ENCODE data around the gene R3HCC1L. TPM values are rescaled to one million over a fixed set of nuclear protein-coding genes. Genes with fewer than 3 reads are reported as not detected.

Gene R3HCC1L
- total RNA-seq, 1 experiment from 2014 or later: 16.2 TPM

DNA sequence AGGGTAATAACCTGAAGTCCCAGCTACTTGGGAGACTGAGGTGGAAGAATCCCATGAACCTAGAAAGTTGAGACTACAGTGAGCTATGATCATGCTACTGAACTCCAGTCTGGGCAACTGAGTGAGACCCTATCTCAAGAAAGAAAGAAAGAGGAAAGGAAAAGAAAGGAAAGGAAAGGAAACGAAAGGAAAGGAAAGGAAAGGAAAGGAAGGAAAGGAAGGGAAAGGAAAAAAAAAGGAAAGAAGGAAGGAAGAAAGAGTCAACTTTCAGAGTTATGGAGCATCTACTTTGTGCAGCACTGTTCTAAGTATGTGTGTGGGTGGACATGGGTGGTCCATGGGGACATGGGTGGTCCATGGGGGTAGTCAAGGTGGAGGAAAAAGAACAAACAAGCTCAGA is 24.1 kb upstream of the R3HCC1L start:
- intact Hi-C loops (cut with micrococcal nuclease; ENCODE audit: unreplicated experiment): no loop called here
- Histone ChIP-seq H3K27ac (ENCODE audit: low read depth, low read length, poor library complexity, severe bottlenecking) (no peak overlapping the region), H3K4me3 (ENCODE audit: low read depth, low read length, poor library complexity, severe bottlenecking) (no peak overlapping the region), H3K9me3 (ENCODE audit: low read depth, low read length, poor library complexity, severe bottlenecking) (no peaks in the 10 kb centered on the region), H3K4me1 (ENCODE audit: insufficient read depth, low read length, poor library complexity, severe bottlenecking) (no peaks in the 10 kb centered on the region), H3K27me3 (replicated peaks; ENCODE audit: insufficient read depth, low read depth, low read length, poor library complexity) (peaks cover 87% of the 10 kb centered on the region), H3K36me3 (ENCODE audit: insufficient read depth, low read length, poor library complexity, severe bottlenecking) (no peaks in the 10 kb centered on the region)
- TF ChIP-seq EZH2 (IDR thresholded peaks at IDR 0.05; ENCODE audit: borderline replicate concordance, low read depth, low read length, poor library complexity, severe bottlenecking): no peak
- TF ChIP-seq, protein P1, sequence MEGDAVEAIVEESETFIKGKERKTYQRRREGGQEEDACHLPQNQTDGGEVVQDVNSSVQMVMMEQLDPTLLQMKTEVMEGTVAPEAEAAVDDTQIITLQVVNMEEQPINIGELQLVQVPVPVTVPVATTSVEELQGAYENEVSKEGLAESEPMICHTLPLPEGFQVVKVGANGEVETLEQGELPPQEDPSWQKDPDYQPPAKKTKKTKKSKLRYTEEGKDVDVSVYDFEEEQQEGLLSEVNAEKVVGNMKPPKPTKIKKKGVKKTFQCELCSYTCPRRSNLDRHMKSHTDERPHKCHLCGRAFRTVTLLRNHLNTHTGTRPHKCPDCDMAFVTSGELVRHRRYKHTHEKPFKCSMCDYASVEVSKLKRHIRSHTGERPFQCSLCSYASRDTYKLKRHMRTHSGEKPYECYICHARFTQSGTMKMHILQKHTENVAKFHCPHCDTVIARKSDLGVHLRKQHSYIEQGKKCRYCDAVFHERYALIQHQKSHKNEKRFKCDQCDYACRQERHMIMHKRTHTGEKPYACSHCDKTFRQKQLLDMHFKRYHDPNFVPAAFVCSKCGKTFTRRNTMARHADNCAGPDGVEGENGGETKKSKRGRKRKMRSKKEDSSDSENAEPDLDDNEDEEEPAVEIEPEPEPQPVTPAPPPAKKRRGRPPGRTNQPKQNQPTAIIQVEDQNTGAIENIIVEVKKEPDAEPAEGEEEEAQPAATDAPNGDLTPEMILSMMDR (conservative IDR thresholded peaks at IDR 0.05; ENCODE audit: low read depth, low read length): no peak
- DNase-seq (ENCODE audit: low spot score): no peak
- CTCF ChIA-PET: no interaction called here
- BruUV-seq (replicated peaks): no TSS peak
- POLR2A ChIA-PET (ENCODE audit: low non-redundant PET): no interaction called here

DNA sequence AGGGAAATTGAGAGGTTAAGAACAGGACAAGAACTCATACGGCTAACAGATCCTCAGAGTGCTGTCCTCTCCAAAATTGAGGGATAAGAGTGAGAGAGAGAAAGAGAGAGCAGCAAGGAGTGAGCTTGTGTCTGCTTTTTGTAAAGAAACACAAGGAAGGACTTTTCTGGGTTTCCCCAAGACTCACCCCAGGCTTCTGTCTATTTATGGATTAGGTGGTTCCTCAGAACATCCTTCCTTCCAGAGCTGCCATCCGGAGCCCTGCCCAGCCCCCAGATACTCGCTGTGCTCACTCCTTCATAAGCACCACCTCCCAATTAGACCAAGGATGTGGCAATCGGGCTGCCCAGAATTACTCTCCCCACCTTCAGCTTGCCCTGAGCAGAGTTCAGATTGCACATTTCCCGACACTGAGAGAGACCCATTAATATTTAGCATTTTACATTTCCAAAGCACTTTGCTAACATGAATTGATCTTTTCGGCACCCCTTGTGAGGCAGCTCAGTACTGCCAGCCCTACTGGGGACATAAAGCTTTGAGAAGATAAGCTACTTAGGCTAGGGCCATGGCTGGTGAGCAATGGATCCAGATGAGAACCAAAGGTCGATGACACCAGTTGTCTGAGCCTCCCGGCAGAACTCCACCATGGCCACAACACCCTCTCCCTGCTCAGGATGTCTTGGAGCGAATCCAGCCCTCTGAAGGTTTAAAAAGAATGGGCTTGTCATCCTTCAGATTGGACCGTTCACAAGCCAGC is 19.2 kb upstream of the R3HCC1L start:
- Histone ChIP-seq H3K4me3 (ENCODE audit: low read depth, low read length, poor library complexity, severe bottlenecking) (no peak overlapping the region), H3K27ac (ENCODE audit: low read depth, low read length, poor library complexity, severe bottlenecking) (no peak overlapping the region), H3K36me3 (ENCODE audit: insufficient read depth, low read length, poor library complexity, severe bottlenecking) (no peaks in the 10 kb centered on the region), H3K4me1 (ENCODE audit: insufficient read depth, low read length, poor library complexity, severe bottlenecking) (no peaks in the 10 kb centered on the region), H3K9me3 (ENCODE audit: low read depth, low read length, poor library complexity, severe bottlenecking) (no peaks in the 10 kb centered on the region), H3K27me3 (replicated peaks; ENCODE audit: insufficient read depth, low read depth, low read length, poor library complexity) (peaks cover 73% of the 10 kb centered on the region)
- BruUV-seq (replicated peaks): no TSS peak
- TF ChIP-seq EZH2 (IDR thresholded peaks at IDR 0.05; ENCODE audit: borderline replicate concordance, low read depth, low read length, poor library complexity, severe bottlenecking): no peak
- TF ChIP-seq, protein P1 (conservative IDR thresholded peaks at IDR 0.05; ENCODE audit: low read depth, low read length): no peak
- ChIA-PET POLR2A (ENCODE audit: low non-redundant PET) (no interaction called here), CTCF (interaction anchor here (0.6 kb wide), 1 partner anchor 124 kb away, joined by 3 read pairs; no protein-coding TSS in a partner anchor)
- intact Hi-C loops (cut with micrococcal nuclease; ENCODE audit: unreplicated experiment): no loop called here
- no peak for DNase-seq (ENCODE audit: low spot score)

DNA sequence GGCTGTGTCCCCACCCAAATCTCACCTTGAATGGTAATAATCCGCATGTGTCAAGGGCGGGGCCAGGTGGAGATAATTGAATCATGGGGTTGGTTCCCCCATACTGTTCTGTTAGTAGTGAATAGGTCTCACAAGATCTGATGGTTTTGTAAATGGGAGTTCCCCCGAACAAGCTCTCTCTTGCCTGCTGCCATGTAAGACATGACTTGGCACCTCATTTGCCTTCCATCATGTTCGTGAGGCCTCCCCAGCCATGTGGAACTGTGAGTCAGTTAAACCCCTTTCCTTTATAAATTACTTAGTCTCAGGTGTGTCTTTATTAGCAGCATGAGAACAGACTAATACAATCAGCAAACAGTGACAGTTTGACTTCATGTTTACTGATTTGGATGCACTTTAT is 14.6 kb upstream of the R3HCC1L start:
- H3K27ac ChIP-seq (ENCODE audit: low read depth, low read length, poor library complexity, severe bottlenecking): no peak overlapping the region
- BruUV-seq (replicated peaks): no TSS peak
- no peaks in the 10 kb centered on the region for H3K4me1 ChIP-seq (ENCODE audit: insufficient read depth, low read length, poor library complexity, severe bottlenecking)
- ChIA-PET POLR2A (ENCODE audit: low non-redundant PET) (no interaction called here), CTCF (no interaction called here)
- H3K4me3 ChIP-seq (ENCODE audit: low read depth, low read length, poor library complexity, severe bottlenecking): no peak overlapping the region
- H3K36me3 ChIP-seq (ENCODE audit: insufficient read depth, low read length, poor library complexity, severe bottlenecking): no peaks in the 10 kb centered on the region
- DNase-seq (ENCODE audit: low spot score): no peak
- peaks cover 5% of the 10 kb centered on the region for H3K9me3 ChIP-seq (ENCODE audit: low read depth, low read length, poor library complexity, severe bottlenecking)
- intact Hi-C loops (cut with micrococcal nuclease; ENCODE audit: unreplicated experiment): no loop called here
- peaks cover 39% of the 10 kb centered on the region for H3K27me3 ChIP-seq (replicated peaks; ENCODE audit: insufficient read depth, low read depth, low read length, poor library complexity)
- TF ChIP-seq EZH2 (IDR thresholded peaks at IDR 0.05; ENCODE audit: borderline replicate concordance, low read depth, low read length, poor library complexity, severe bottlenecking): no peak
- TF ChIP-seq, protein P1 (conservative IDR thresholded peaks at IDR 0.05; ENCODE audit: low read depth, low read length): no peak

Measured in A673 (cell line).